Measurements from ENCODE around the gene PRPH.
"Not testable (repeated sequence)": the region's sequence is repeated elsewhere in the genome, so short reads cannot be mapped to it uniquely, and the experiment has no call there.

Gene PRPH

GRCh38 chr12:49272790-49273725 lies 21.9 kb upstream of the PRPH start:
- H3K4me3 ChIP-seq (ENCODE audit: low read depth, low read length): no peak overlapping the region
- DNase-seq (ENCODE audit: low read depth): no peak
- no peak for TF ChIP-seq CTCF (conservative IDR thresholded peaks at IDR 0.05; ENCODE audit: low read depth, low read length)

- no peak for TF ChIP-seq CTCF (conservative IDR thresholded peaks at IDR 0.05; ENCODE audit: low read depth, low read length)
- no peak overlapping the region for H3K4me3 ChIP-seq (ENCODE audit: low read depth, low read length)
- DNase-seq (ENCODE audit: low read depth): no peak
Observed at GRCh38 chr12:49273726-49274395, 21.1 kb upstream of the PRPH start.

GRCh38 chr12:49274396-49275069 lies 20.4 kb upstream of the PRPH start:
- H3K4me3 ChIP-seq (ENCODE audit: low read depth, low read length): no peak overlapping the region
- TF ChIP-seq CTCF (conservative IDR thresholded peaks at IDR 0.05; ENCODE audit: low read depth, low read length): no peak
- no peak for DNase-seq (ENCODE audit: low read depth)

GRCh38 chr12:49276304-49277290 lies 18.4 kb upstream of the PRPH start:
- DNase-seq (ENCODE audit: low read depth): no peak
- no peak for TF ChIP-seq CTCF (conservative IDR thresholded peaks at IDR 0.05; ENCODE audit: low read depth, low read length)
- H3K4me3 ChIP-seq (ENCODE audit: low read depth, low read length): no peak overlapping the region

- TF ChIP-seq CTCF (conservative IDR thresholded peaks at IDR 0.05; ENCODE audit: low read depth, low read length): no peak
- DNase-seq (ENCODE audit: low read depth): no peak
- H3K4me3 ChIP-seq (ENCODE audit: low read depth, low read length): no peak overlapping the region
Observed at GRCh38 chr12:49277466-49277865, 17.5 kb upstream of the PRPH start.

GRCh38 chr12:49279706-49280159 lies 15.2 kb upstream of the PRPH start:
- DNase-seq (ENCODE audit: low read depth): no peak
- no peak for TF ChIP-seq CTCF (conservative IDR thresholded peaks at IDR 0.05; ENCODE audit: low read depth, low read length)

GRCh38 chr12:49280545-49280944 lies 14.4 kb upstream of the PRPH start:
- not testable (repeated sequence) for H3K4me3 ChIP-seq (ENCODE audit: low read depth, low read length); DNase-seq (ENCODE audit: low read depth)

More at GRCh38 chr12:49279706-49280159, 15.2 kb upstream of the PRPH start:
- no peak overlapping the region for H3K4me3 ChIP-seq (ENCODE audit: low read depth, low read length)

Measured in choroid plexus epithelial cell (primary cell).